Colon (tissue), 2 donors: Measurements from ENCODE around the gene HRCT1.
"Not testable (repeated sequence)": the region's sequence is repeated elsewhere in the genome, so short reads cannot be mapped to it uniquely, and the experiment has no call there.

Experiments used
- FAIRE-seq: peaks from 2 replicates; lab custom pipeline; 2012; peaks lifted over from hg19 to GRCh38; lab: Jason Lieb, UNC
- donor health status: control.
- donor health status: control.

HRCT1 gene

GRCh38 chr9:35905912-35906679 is at the start of gene HRCT1:
Gene HRCT1, plus strand, starts transcription at chr9:35906202. Its CDS starts 86 bp downstream, at chr9:35906288.
- no peak for FAIRE-seq

- no peak for FAIRE-seq
Observed at GRCh38 chr9:35856206-35856605, 49.8 kb upstream of the HRCT1 start.

- FAIRE-seq: no peak
Observed at GRCh38 chr9:35856882-35857281, 49.1 kb upstream of the HRCT1 start.

GRCh38 chr9:35858458-35858857 is 47.5 kb upstream of the HRCT1 start:
- FAIRE-seq: no peak

GRCh38 chr9:35859310-35859989 is 46.6 kb upstream of the HRCT1 start:
- FAIRE-seq: no peak

GRCh38 chr9:35859990-35860339 is 46.0 kb upstream of the HRCT1 start:
- no peak for FAIRE-seq

- FAIRE-seq: no peak
Observed at GRCh38 chr9:35861161-35861897, 44.7 kb upstream of the HRCT1 start.

GRCh38 chr9:35862328-35862727 is 43.7 kb upstream of the HRCT1 start:
- no peak for FAIRE-seq

GRCh38 chr9:35863583-35863982 is 42.4 kb upstream of the HRCT1 start:
- FAIRE-seq: no peak

GRCh38 chr9:35864695-35865255 is 41.2 kb upstream of the HRCT1 start:
- no peak for FAIRE-seq

- FAIRE-seq: no peak
Observed at GRCh38 chr9:35867538-35867937, 38.5 kb upstream of the HRCT1 start.

GRCh38 chr9:35868933-35869332 is 37.1 kb upstream of the HRCT1 start:
- FAIRE-seq: no peak

GRCh38 chr9:35869621-35870216 is 36.3 kb upstream of the HRCT1 start:
- FAIRE-seq: no peak

GRCh38 chr9:35870351-35870923 is 35.6 kb upstream of the HRCT1 start, which contains the start of gene OR13J1:
Gene OR13J1, minus strand, starts transcription at chr9:35870401. Its CDS starts 0 bp downstream, at chr9:35870401.
- no peak for FAIRE-seq

- no peak for FAIRE-seq
Observed at GRCh38 chr9:35871545-35871944, 34.5 kb upstream of the HRCT1 start.

GRCh38 chr9:35872505-35872904 is 33.5 kb upstream of the HRCT1 start:
- no peak for FAIRE-seq

GRCh38 chr9:35882263-35882848 is 23.6 kb upstream of the HRCT1 start:
- peak; percentile 28 for FAIRE-seq

- FAIRE-seq: no peak
Observed at GRCh38 chr9:35882996-35883395, 23.0 kb upstream of the HRCT1 start.

- not testable (repeated sequence) for FAIRE-seq
Observed at GRCh38 chr9:35884908-35885307, 21.1 kb upstream of the HRCT1 start.

- FAIRE-seq: no peak
Observed at GRCh38 chr9:35891646-35892045, 14.4 kb upstream of the HRCT1 start.

GRCh38 chr9:35892051-35892450 is 14.0 kb upstream of the HRCT1 start:
- FAIRE-seq: no peak
